GM12878 (cell line): ENCODE results near the gene SIAH2. TPM values are rescaled to one million over a fixed set of nuclear protein-coding genes. Genes with fewer than 3 reads are reported as not detected.

Experiments
- ATAC-seq: fragments of 200-7000 bp; cut with Tn5 transposase; 3 replicates; pipeline ENCODE4 v1.9.1; 2020; ENCODE audit warnings: mild to moderate bottlenecking, moderate library complexity
- BruUV-seq: library from RNA; stranded (reverse); fragments of 400-500 nt; replicated peaks from 2 replicates; lab custom pipeline; 2021; lab: Mats Ljungman, UMichigan
- CTCF ChIA-PET: fragments of 300-600 bp; sonication (Branson Sonifier 250); formaldehyde crosslinking; extraction: SDS; loops from one replicate; lab custom pipeline; 2021; ENCODE audit warnings: inconsistent platforms; lab: Yijun Ruan, JAX
- POLR2A ChIA-PET: fragments of 350-600 bp; formaldehyde crosslinking; extraction: SDS; loops from one replicate; lab custom pipeline; 2021; ENCODE audit warnings: inconsistent platforms; lab: Charles Lee
- RAD21 ChIA-PET: fragments of 300-600 bp; sonication (Branson Sonifier 250); formaldehyde crosslinking; loops from one replicate; lab custom pipeline; 2023; ENCODE audit warnings: antibody characterized with exemption; ENCODE audit not compliant: unreplicated experiment; lab: Charles Lee
- SMC1A ChIA-PET: fragments of 300-600 bp; sonication (Branson Sonifier 250); formaldehyde crosslinking; loops from one replicate; lab custom pipeline; 2023; ENCODE audit not compliant: unreplicated experiment, uncharacterized antibody; lab: Charles Lee
- DNase-seq: peaks from one replicate; pipeline ENCODE4 v3.0.0-alpha.2; 2011; ENCODE audit warnings: low read depth, low spot score
- FAIRE-seq: peaks from 3 replicates; lab custom pipeline; 2011; peaks lifted over from hg19 to GRCh38; lab: Jason Lieb, UNC
- H2AFZ ChIP-seq: 2 replicates; pipeline ENCODE4 v1.6.0; 2011; ENCODE audit warnings: low read depth, low read length, control low read depth; ENCODE audit not compliant: control insufficient read depth
- H3K27ac ChIP-seq: 2 replicates; pipeline ENCODE4 v1.5.1; 2011; ENCODE audit warnings: control low read depth; ENCODE audit not compliant: control insufficient read depth, insufficient read depth
- H3K27me3 ChIP-seq, 2 experiments: replicated peaks in 1 of 2; 2 replicates each; pipeline versions ENCODE4 v1.6.0 to v1.6.1; 2011; ENCODE audit warnings: low read length in 1 of 2; ENCODE audit not compliant: control insufficient read depth in 2 of 2, insufficient read depth in 2 of 2
- H3K36me3 ChIP-seq, 2 experiments: 2 replicates each; pipeline ENCODE4 v1.5.1; 2011; ENCODE audit warnings: low read length in 1 of 2; ENCODE audit not compliant: control insufficient read depth in 2 of 2, insufficient read depth in 2 of 2
- H3K4me1 ChIP-seq: 2 replicates; pipeline ENCODE4 v1.6.1; 2011; ENCODE audit warnings: mild to moderate bottlenecking, low read length, moderate library complexity, mixed read lengths; ENCODE audit not compliant: control insufficient read depth, insufficient read depth
- H3K4me2 ChIP-seq: 2 replicates; pipeline ENCODE4 v1.6.0; 2011; ENCODE audit warnings: control low read depth; ENCODE audit not compliant: control insufficient read depth, insufficient read depth
- H3K4me3 ChIP-seq: fragments of 200-600 bp; sonication (generic); 2 replicates; pipeline ENCODE4 v1.5.1; 2016
- H3K79me2 ChIP-seq: 2 replicates; pipeline ENCODE4 v1.6.0; 2011; ENCODE audit warnings: low read length; ENCODE audit not compliant: control insufficient read depth, insufficient read depth
- H3K9ac ChIP-seq: 2 replicates; pipeline ENCODE4 v1.8.0; 2011; ENCODE audit warnings: low read length, control low read depth, mixed read lengths; ENCODE audit not compliant: control insufficient read depth, insufficient read depth
- H3K9me3 ChIP-seq: replicated peaks from 3 replicates; pipeline ENCODE4 v1.5.1; 2011; ENCODE audit warnings: mild to moderate bottlenecking, low read length; ENCODE audit not compliant: control insufficient read depth, insufficient read depth
- H4K20me1 ChIP-seq: 2 replicates; pipeline ENCODE4 v1.6.0; 2011; ENCODE audit not compliant: control insufficient read depth, insufficient read depth
- BCLAF1 ChIP-seq: fragments of 450-650 bp; IDR thresholded peaks from 2 replicates; pipeline ENCODE4 v1.6.1; 2017; ENCODE audit warnings: antibody characterized with exemption, mild to moderate bottlenecking, moderate library complexity
- BMI1 ChIP-seq: fragments of 450-650 bp; IDR thresholded peaks from 2 replicates; pipeline ENCODE4 v1.6.1; 2016; ENCODE audit warnings: mild to moderate bottlenecking, moderate library complexity, borderline replicate concordance
- CEBPB ChIP-seq, 2 experiments: fragments of 150-350 bp in 1 of 2; IDR thresholded peaks; 2 replicates each; pipeline ENCODE4 v1.6.1; 2012 to 2014; ENCODE audit warnings: low read depth in 2 of 2, low read length in 2 of 2, borderline replicate concordance in 1 of 2, inconsistent platforms in 1 of 2
- CEBPZ ChIP-seq: fragments of 150-350 bp; IDR thresholded peaks from 2 replicates; pipeline ENCODE4 v1.6.1; 2016; ENCODE audit warnings: low read depth, low read length
- CREB1 ChIP-seq: IDR thresholded peaks from 2 replicates; pipeline ENCODE4 v1.6.1; 2012; ENCODE audit warnings: low read depth, mild to moderate bottlenecking, inconsistent platforms
- HDGF ChIP-seq: fragments of 450-650 bp; IDR thresholded peaks from 2 replicates; pipeline ENCODE4 v1.6.1; 2016; ENCODE audit warnings: antibody characterized with exemption
- KLF5 ChIP-seq: fragments of 450-650 bp; IDR thresholded peaks from 2 replicates; pipeline ENCODE4 v1.6.1; 2014; ENCODE audit warnings: mild to moderate bottlenecking; ENCODE audit not compliant: partially characterized antibody
- NRF1 ChIP-seq: conservative IDR thresholded peaks from 2 replicates; pipeline ENCODE4 v1.6.1; 2011; ENCODE audit warnings: mild to moderate bottlenecking, low read depth, low read length, improper control_type of control experiment
- ZBED1 ChIP-seq: IDR thresholded peaks from 2 replicates; pipeline ENCODE4 v1.6.1; 2016; ENCODE audit warnings: borderline replicate concordance
- ZNF592 ChIP-seq: fragments of 450-650 bp; IDR thresholded peaks from 2 replicates; pipeline ENCODE4 v1.6.1; 2017; ENCODE audit warnings: mild to moderate bottlenecking, moderate library complexity
- WGBS: methylation state at CpG from one replicate; pipeline ENCODE4 v1.1.6; 2016; ENCODE audit warnings: low lambda C conversion rate; ENCODE audit not compliant: insufficient replicate concordance, insufficient coverage; ENCODE audit errors: missing lambda C conversion rate; 5-methylcytosine and 5-hydroxymethylcytosine counted together
- in situ Hi-C: fragments of 300-500 bp; cut with MboI; formaldehyde crosslinking; loops from 9 replicates; pipeline ENCODE4 v1.14.3; 2018; ENCODE audit warnings: mixed read lengths
- intact Hi-C: fragments of 100-400 bp; cut with micrococcal nuclease; formaldehyde crosslinking; loops from one replicate; pipeline ENCODE4 v1.14.2; 2022; ENCODE audit not compliant: unreplicated experiment
- polyA plus RNA-seq, 11 experiments: library from polyadenylated mRNA; depleted of rRNA in 4 of 11; unstranded in 6 of 11; stranded (reverse) in 5 of 11; fragments of >200 nt; fragmentation: Nextera tagmentation in 4 of 11; fragmentation: Illumina TruSeq in 1 of 11; extraction: Ambion mirVana in 4 of 11; extraction: Trizol in 1 of 11; gene quantifications; 1 replicate in 1 of 11; 2 replicates in 10 of 11; pipeline versions ENCODE4 v1.2.1 to v1.2.3, GENCODE V29; 2011 to 2016; ENCODE audit warnings: inconsistent platforms in 2 of 11, missing spikeins in 2 of 11, low read depth in 1 of 11
- total RNA-seq, 4 experiments: library from RNA; depleted of rRNA in 3 of 4; stranded (reverse); fragments of >200 nt in 3 of 4; fragmentation: Illumina TruSeq in 1 of 4; extraction: Trizol in 1 of 4; gene quantifications; 2 replicates each; pipeline versions ENCODE4 v1.2.1 to v1.2.3, GENCODE V29; 2013 to 2021

The SIAH2 gene
- total and polyA plus RNA-seq, 10 of the 15 experiments (the other 5 are each of a cell fraction or from before 2014, with no cell fraction given) = 3.3 to 51.5 (median 29.7) TPM

GRCh38 chr3:150784747-150785125 lies 21.8 kb upstream of the SIAH2 start (continued):
- TF ChIP-seq CEBPZ (no peak), NRF1 (no peak), BMI1 (no peak)

- SMC1A ChIA-PET = interaction anchor here (0.8 to 2.0 kb wide), 9 partner anchors 13 to 242 kb away, joined by 3 to 6 read pairs (median 4); no protein-coding TSS in a partner anchor
- H3K4me2 ChIP-seq = no peak overlapping the region
- BruUV-seq = no TSS peak
- POLR2A ChIA-PET = interaction anchor here (0.8 kb wide), 1 partner anchor 13 kb away, joined by 4 read pairs; no protein-coding TSS in a partner anchor
- CTCF ChIA-PET = interaction anchor here (0.9 to 4.7 kb wide), 5 partner anchors 19 to 363 kb away, joined by 3 to 40 read pairs (median 4); no protein-coding TSS in a partner anchor
- FAIRE-seq (no peak), ATAC-seq (peak; percentile 64), DNase-seq (no peak)
- no peak overlapping the region for H3K27ac ChIP-seq
- RAD21 ChIA-PET = interaction anchor here (0.8 to 1.9 kb wide), 3 partner anchors 20 to 63 kb away, joined by 3 to 9 read pairs (median 3); partner anchors contain the start of gene SIAH2
- no peaks in the 10 kb centered on the region for H3K79me2 ChIP-seq
- H3K36me3 ChIP-seq = no peaks in the 10 kb centered on the region
- in situ Hi-C loops = no loop called here
- H2AFZ ChIP-seq = no peak overlapping the region
- H3K9ac ChIP-seq = no peak overlapping the region
- H3K27me3 ChIP-seq = no peaks in the 10 kb centered on the region; a peak in 1 of 4 replicates
- no peaks in the 10 kb centered on the region for H4K20me1 ChIP-seq
- under 1% methylated on average over 5 of the region's 5 CpGs for WGBS
- H3K9me3 ChIP-seq = no peaks in the 10 kb centered on the region
- intact Hi-C loops = no loop called here
- no peak overlapping the region for H3K4me3 ChIP-seq
- H3K4me1 ChIP-seq = peaks cover 2% of the 10 kb centered on the region; the same call in 1 of the 2 replicates
- TF ChIP-seq ZBED1 (peak; percentile 77; the same call in 1 of the 2 replicates), BCLAF1 (no peak), ZNF592 (no peak), HDGF (no peak), CREB1 (peak; percentile 68; the same call in 1 of the 2 replicates), CEBPB (IDR thresholded peaks at IDR 0.05; ENCODE audit: borderline replicate concordance in 1 of 2, low read depth in 2 of 2, low read length in 2 of 2) (no peak), KLF5 (no peak)
Observed at GRCh38 chr3:150783920-150784746, 21.2 kb upstream of the SIAH2 start.
